GM12874 (cell line): Measurements from ENCODE around the gene MAP3K6.

Experiments
- CTCF ChIP-seq: IDR thresholded peaks from 2 replicates; pipeline ENCODE4 v1.5.1; 2011; ENCODE audit warnings: low read depth, mild to moderate bottlenecking, control low read depth, low read length, moderate library complexity; ENCODE audit not compliant: insufficient read depth

The MAP3K6 gene

GRCh38 chr1:27359822-27360158 lies 7.0 kb downstream of the MAP3K6 start:
- no peak for TF ChIP-seq CTCF

- TF ChIP-seq CTCF: no peak
These were observed 7.8 kb downstream of the MAP3K6 start for GRCh38 chr1:27358928-27359313.

GRCh38 chr1:27358038-27358927 lies 8.5 kb downstream of the MAP3K6 start:
- no peak for TF ChIP-seq CTCF

GRCh38 chr1:27357281-27358037 lies 9.3 kb downstream of the MAP3K6 start:
- peak; percentile 99 for TF ChIP-seq CTCF

- no peak for TF ChIP-seq CTCF
These were observed 10.0 kb downstream of the MAP3K6 start for GRCh38 chr1:27356619-27357280.

- TF ChIP-seq CTCF: no peak
These were observed 10.5 kb downstream of the MAP3K6 start for GRCh38 chr1:27356277-27356618.

- TF ChIP-seq CTCF: no peak
These were observed 11.1 kb downstream of the MAP3K6 start for GRCh38 chr1:27355683-27356082.
